Endothelial cell of umbilical vein (primary cell): ENCODE results near the gene ARID2. TPM values are rescaled to one million over a fixed set of nuclear protein-coding genes. Genes with fewer than 3 reads are reported as not detected.

Experiments used
- BruUV-seq: library from RNA; stranded (reverse); fragments of 400-500 nt; replicated peaks from 2 replicates; lab custom pipeline; 2021; lab: Mats Ljungman, UMichigan
- CTCF ChIA-PET: fragments of 300-600, 350-600 bp; sonication (Branson Sonifier 250); formaldehyde crosslinking; loops from one replicate; lab custom pipeline; 2021; ENCODE audit warnings: antibody characterized with exemption, inconsistent platforms; lab: Charles Lee
- POLR2A ChIA-PET: fragments of 300-600, 350-600 bp; sonication (Branson Sonifier 250); formaldehyde crosslinking; loops from one replicate; lab custom pipeline; 2021; ENCODE audit warnings: antibody characterized with exemption, inconsistent platforms; lab: Charles Lee
- DNase-seq: peaks from one replicate; pipeline ENCODE4 v3.0.0-alpha.2; 2011; ENCODE audit warnings: low read depth, low spot score
- FAIRE-seq: peaks from 2 replicates; lab custom pipeline; 2011; peaks lifted over from hg19 to GRCh38; lab: Jason Lieb, UNC
- H2AFZ ChIP-seq: 2 replicates; pipeline ENCODE4 v1.6.0; 2012; ENCODE audit warnings: low read depth, low read length, control low read depth, inconsistent platforms
- H3K27ac ChIP-seq: 2 replicates; pipeline ENCODE4 v1.5.1; 2011; ENCODE audit warnings: low read depth, mild to moderate bottlenecking, control low read depth, low read length, moderate library complexity; ENCODE audit not compliant: insufficient read depth
- H3K27me3 ChIP-seq, 2 experiments: 2 replicates each; pipeline versions ENCODE4 v1.6.0 to v1.6.1; 2011; ENCODE audit warnings: low read length in 2 of 2, mixed read lengths in 1 of 2; ENCODE audit not compliant: control insufficient read depth in 2 of 2, insufficient read depth in 2 of 2
- H3K36me3 ChIP-seq, 2 experiments: 2 replicates in 1 of 2; 3 replicates in 1 of 2; pipeline ENCODE4 v1.5.1; 2011; ENCODE audit warnings: low read length in 2 of 2, mild to moderate bottlenecking in 1 of 2, moderate library complexity in 1 of 2; ENCODE audit not compliant: control insufficient read depth in 2 of 2, insufficient read depth in 2 of 2; ENCODE audit errors: extremely low read depth in 1 of 2
- H3K4me1 ChIP-seq: 3 replicates; pipeline ENCODE4 v1.5.1; 2011; ENCODE audit warnings: mild to moderate bottlenecking, low read length; ENCODE audit not compliant: control insufficient read depth, insufficient read depth; ENCODE audit errors: extremely low read depth
- H3K4me2 ChIP-seq: 2 replicates; pipeline ENCODE4 v1.6.1; 2011; ENCODE audit warnings: low read length, control low read depth, mixed read lengths; ENCODE audit not compliant: insufficient read depth
- H3K4me3 ChIP-seq, 3 experiments: fragments of 200-600 bp in 1 of 3; sonication (generic), shearing (Covaris generic) in 1 of 3; replicated peaks in 1 of 3; 2 replicates each; pipeline ENCODE4 v1.5.1; 2011 to 2016; ENCODE audit warnings: control low read depth in 3 of 3, low read length in 3 of 3, mild to moderate bottlenecking in 2 of 3, inconsistent platforms in 1 of 3, low read depth in 1 of 3, moderate library complexity in 1 of 3; ENCODE audit not compliant: insufficient read depth in 1 of 3
- H3K79me2 ChIP-seq: 2 replicates; pipeline ENCODE4 v1.6.0; 2012; ENCODE audit warnings: low read length, inconsistent platforms; ENCODE audit not compliant: control insufficient read depth, insufficient read depth
- H3K9ac ChIP-seq: replicated peaks from 2 replicates; pipeline ENCODE3; 2011; ENCODE audit warnings: low read length, control low read depth; ENCODE audit not compliant: insufficient read depth; ENCODE audit errors: extremely low read depth
- H3K9me1 ChIP-seq: replicated peaks from 3 replicates; pipeline ENCODE4 v1.6.0; 2011; ENCODE audit warnings: mild to moderate bottlenecking, low read length; ENCODE audit not compliant: control insufficient read depth, insufficient read depth; ENCODE audit errors: extremely low read depth
- H3K9me3 ChIP-seq: replicated peaks from 2 replicates; pipeline ENCODE4 v1.5.1; 2012; ENCODE audit warnings: low read length, inconsistent platforms; ENCODE audit not compliant: control insufficient read depth, insufficient read depth
- H4K20me1 ChIP-seq: replicated peaks from 2 replicates; pipeline ENCODE3; 2011; ENCODE audit warnings: mild to moderate bottlenecking, low read length; ENCODE audit not compliant: control insufficient read depth, insufficient read depth; ENCODE audit errors: extremely low read depth
- EZH2 ChIP-seq: IDR thresholded peaks from 2 replicates; pipeline ENCODE4 v1.6.1; 2012; ENCODE audit warnings: borderline replicate concordance, low read depth, mild to moderate bottlenecking, moderate library complexity, low read length, inconsistent platforms; ENCODE audit not compliant: severe bottlenecking
- FOS ChIP-seq: IDR thresholded peaks from 2 replicates; pipeline ENCODE4 v1.6.1; 2011; ENCODE audit warnings: mild to moderate bottlenecking, low read length, moderate library complexity, borderline replicate concordance; ENCODE audit not compliant: insufficient read depth
- GATA2 ChIP-seq: IDR thresholded peaks from 2 replicates; pipeline ENCODE4 v1.7.0; 2011; ENCODE audit warnings: low read depth, mild to moderate bottlenecking, moderate library complexity, mixed read lengths, low read length; ENCODE audit not compliant: insufficient read length, insufficient read depth
- JUN ChIP-seq: IDR thresholded peaks from 2 replicates; pipeline ENCODE4 v1.6.1; 2011; ENCODE audit warnings: borderline replicate concordance, low read depth; ENCODE audit not compliant: insufficient read length, insufficient read depth
- MYC ChIP-seq: IDR thresholded peaks from one replicate; pipeline ENCODE4 v1.6.1; 2011; ENCODE audit warnings: mild to moderate bottlenecking, low read depth, low read length
- POLR2A ChIP-seq: IDR thresholded peaks from 2 replicates; pipeline ENCODE4 v1.6.1; 2012; ENCODE audit warnings: low read depth, mild to moderate bottlenecking, control low read depth, low read length
- POLR2AphosphoS5 ChIP-seq: IDR thresholded peaks from 2 replicates; pipeline ENCODE4 v1.6.1; 2012; ENCODE audit warnings: low read depth, mild to moderate bottlenecking, control low read depth, low read length, moderate library complexity; ENCODE audit not compliant: insufficient read depth
- dilution Hi-C: fragments of 300-500 bp; cut with MboI; formaldehyde crosslinking; loops from one replicate; pipeline ENCODE4 v1.15.0; 2019; ENCODE audit warnings: low sequenced_read_pairs; ENCODE audit not compliant: extremely low pct_ligation_motif_present
- intact Hi-C: fragments of 100-400 bp; cut with micrococcal nuclease; formaldehyde crosslinking; loops from one replicate; pipeline ENCODE4 v1.10.0; 2022
- polyA plus RNA-seq, 4 experiments: library from polyadenylated mRNA; depleted of rRNA in 3 of 4; stranded (reverse) in 3 of 4; unstranded in 1 of 4; fragments of >200 nt; gene quantifications; 2 replicates each; pipeline versions ENCODE4 v1.2.1 to v1.2.3, GENCODE V29; 2011 to 2012; ENCODE audit warnings: missing spikeins in 1 of 4
- total RNA-seq: library from RNA; stranded (reverse); gene quantifications from 2 replicates; pipeline ENCODE4 v1.2.3, GENCODE V29; 2021
- TF ChIP-seq, protein P1 (sequence below), 2 donors: IDR thresholded peaks; 1 replicate in 1 of 2; 2 replicates in 1 of 2; pipeline ENCODE4 v1.5.1; 2011; ENCODE audit warnings: low read length in 2 of 2, mild to moderate bottlenecking in 2 of 2, moderate library complexity in 2 of 2, control low read depth in 1 of 2, inconsistent platforms in 1 of 2, low read depth in 1 of 2; ENCODE audit not compliant: insufficient read depth in 1 of 2; ENCODE audit errors: extremely low read depth in 1 of 2
- TF ChIP-seq, protein P2 (sequence below): IDR thresholded peaks from 2 replicates; pipeline ENCODE4 v1.6.1; 2011; ENCODE audit not compliant: insufficient read depth, insufficient read length

The ARID2 gene
- total and polyA plus RNA-seq, 2 donors (not counting 3 experiments of a cell fraction or from before 2014, with no cell fraction given) = 10.8 to 26.7 TPM

DNA sequence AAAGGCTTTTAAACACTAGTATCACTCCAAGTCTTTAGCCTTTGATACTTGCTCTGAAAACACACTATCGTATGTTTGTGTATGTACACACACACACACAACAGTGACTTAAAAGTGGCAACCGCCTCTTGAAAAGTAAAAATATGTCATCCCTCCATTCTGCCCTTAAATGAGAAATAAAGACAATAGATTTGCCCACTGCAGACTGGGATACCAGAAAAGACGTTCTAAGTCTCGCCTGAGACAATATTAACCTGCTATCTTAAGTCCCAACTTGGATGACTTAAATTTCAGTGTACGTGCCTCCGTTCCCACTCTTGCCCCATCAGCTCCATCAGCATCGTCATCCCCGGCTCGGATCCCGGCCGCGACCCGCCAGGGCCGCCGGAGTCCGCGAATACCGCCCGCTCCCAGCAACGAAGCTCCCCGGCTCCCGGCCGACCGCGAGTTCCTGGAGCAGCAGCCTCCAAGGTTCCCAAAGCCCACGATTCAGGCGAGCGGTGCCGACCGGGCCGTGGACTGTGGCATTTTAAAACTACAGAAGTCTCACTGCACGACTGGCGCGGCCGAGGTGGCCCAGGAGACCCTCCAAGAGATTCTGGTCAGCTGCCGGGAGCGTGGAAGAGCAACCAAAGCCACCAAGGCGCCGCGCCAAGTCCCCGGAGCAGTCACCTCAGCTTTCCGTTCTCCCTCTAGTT lies 2.8 kb upstream of the ARID2 start:
- no peak for DNase-seq
- Histone ChIP-seq H2AFZ (peak overlapping the region; percentile 72), H3K36me3 (no peaks in the 10 kb centered on the region), H3K4me3 (peak overlapping the region; percentile 71 to 92 (median 73)), H3K4me2 (peak overlapping the region; percentile 86), H3K4me1 (peaks cover 18% of the 10 kb centered on the region), H3K79me2 (peaks cover 47% of the 10 kb centered on the region), H3K27ac (peak overlapping the region; percentile 87), H3K27me3 (no peaks in the 10 kb centered on the region), H3K9me3 (no peaks in the 10 kb centered on the region), H3K9me1 (no peaks in the 10 kb centered on the region), H3K9ac (peak overlapping the region; percentile 93), H4K20me1 (no peaks in the 10 kb centered on the region)
- BruUV-seq = TSS peak; percentile 29
- intact Hi-C loops = loop anchor here (1.0 to 2.0 kb wide), 6 partner anchors 88 to 596 kb away; no protein-coding TSS in a partner anchor
- TF ChIP-seq MYC (no peak), POLR2A (no peak), EZH2 (no peak), GATA2 (no peak)
- POLR2A ChIA-PET = interaction anchor here (0.6 to 1.7 kb wide), 2 partner anchors 183 to 516 kb away, joined by 4 to 6 read pairs; no protein-coding TSS in a partner anchor
- no peak for FAIRE-seq
- dilution Hi-C loops = no loop called here
- CTCF ChIA-PET = interaction anchor here (0.6 to 11.2 kb wide), 24 partner anchors 10 to 556 kb away, joined by 3 to 337 read pairs (median 5); partner anchors contain the start of genes ANO6 and SCAF11

DNA sequence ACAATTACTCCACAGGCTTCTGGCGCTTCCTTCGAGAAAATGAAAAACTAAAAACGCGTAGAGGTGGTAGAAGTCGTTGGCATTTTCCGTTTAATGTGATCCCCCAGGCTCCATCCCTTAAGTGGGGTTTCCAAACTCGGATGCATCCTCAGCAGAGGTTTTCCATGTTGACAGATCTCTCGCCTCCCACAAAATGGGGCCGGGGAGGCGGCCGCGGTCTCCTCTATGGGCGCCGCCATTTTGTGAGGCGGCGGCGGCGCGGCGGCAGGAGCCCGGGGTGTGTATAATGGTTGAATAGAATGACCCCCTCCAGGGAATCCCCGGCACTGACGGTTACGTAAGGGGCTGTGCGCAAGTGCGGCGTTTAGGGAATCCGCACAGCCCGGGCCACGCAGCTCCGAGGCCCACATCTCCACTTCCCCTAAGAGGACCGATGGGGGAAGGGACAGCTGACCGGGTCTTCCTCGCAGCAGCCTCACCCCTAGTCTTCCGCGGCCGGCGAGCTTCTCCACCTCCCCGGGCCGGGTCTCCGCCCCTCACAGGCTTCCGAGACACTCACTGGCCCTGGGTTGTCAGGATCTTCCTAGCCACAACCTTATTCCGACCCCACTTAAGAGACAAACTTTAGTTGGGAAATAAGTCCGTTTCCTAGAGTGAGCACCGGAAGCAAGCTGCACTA lies 2.1 kb upstream of the ARID2 start:
- Histone ChIP-seq H4K20me1 (no peaks in the 10 kb centered on the region), H3K4me2 (peak overlapping the region; percentile 95), H3K9ac (peak overlapping the region; percentile 93), H3K9me3 (no peaks in the 10 kb centered on the region), H3K9me1 (no peaks in the 10 kb centered on the region), H3K27ac (peak overlapping the region; percentile 87), H3K4me3 (peak overlapping the region; percentile 71 to 92 (median 73)), H3K79me2 (peaks cover 51% of the 10 kb centered on the region), H3K4me1 (peaks cover 24% of the 10 kb centered on the region), H3K36me3 (no peaks in the 10 kb centered on the region), H3K27me3 (no peaks in the 10 kb centered on the region), H2AFZ (peak overlapping the region; percentile 82)
- POLR2A ChIA-PET = interaction anchor here (0.6 to 1.7 kb wide), 2 partner anchors 184 to 517 kb away, joined by 4 to 6 read pairs; no protein-coding TSS in a partner anchor
- DNase-seq = peak; percentile 97
- CTCF ChIA-PET = interaction anchor here (0.6 to 11.2 kb wide), 16 partner anchors 18 to 557 kb away, joined by 3 to 337 read pairs (median 5); partner anchors contain the start of genes ANO6 and SCAF11
- dilution Hi-C loops = no loop called here
- FAIRE-seq = peak; percentile 82
- TF ChIP-seq, protein P1, sequence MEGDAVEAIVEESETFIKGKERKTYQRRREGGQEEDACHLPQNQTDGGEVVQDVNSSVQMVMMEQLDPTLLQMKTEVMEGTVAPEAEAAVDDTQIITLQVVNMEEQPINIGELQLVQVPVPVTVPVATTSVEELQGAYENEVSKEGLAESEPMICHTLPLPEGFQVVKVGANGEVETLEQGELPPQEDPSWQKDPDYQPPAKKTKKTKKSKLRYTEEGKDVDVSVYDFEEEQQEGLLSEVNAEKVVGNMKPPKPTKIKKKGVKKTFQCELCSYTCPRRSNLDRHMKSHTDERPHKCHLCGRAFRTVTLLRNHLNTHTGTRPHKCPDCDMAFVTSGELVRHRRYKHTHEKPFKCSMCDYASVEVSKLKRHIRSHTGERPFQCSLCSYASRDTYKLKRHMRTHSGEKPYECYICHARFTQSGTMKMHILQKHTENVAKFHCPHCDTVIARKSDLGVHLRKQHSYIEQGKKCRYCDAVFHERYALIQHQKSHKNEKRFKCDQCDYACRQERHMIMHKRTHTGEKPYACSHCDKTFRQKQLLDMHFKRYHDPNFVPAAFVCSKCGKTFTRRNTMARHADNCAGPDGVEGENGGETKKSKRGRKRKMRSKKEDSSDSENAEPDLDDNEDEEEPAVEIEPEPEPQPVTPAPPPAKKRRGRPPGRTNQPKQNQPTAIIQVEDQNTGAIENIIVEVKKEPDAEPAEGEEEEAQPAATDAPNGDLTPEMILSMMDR (IDR thresholded peaks at IDR 0.05; ENCODE audit: extremely low read depth in 1 of 2, insufficient read depth in 1 of 2, low read depth in 1 of 2, low read length in 2 of 2) = no peak
- TF ChIP-seq POLR2A = peak; percentile 92
- peak; percentile 7 for TF ChIP-seq FOS
- no peak for TF ChIP-seq JUN
- TF ChIP-seq POLR2AphosphoS5 = peak; percentile 82
- no peak for TF ChIP-seq GATA2
- no peak for TF ChIP-seq EZH2
- peak; percentile 31 for TF ChIP-seq MYC
- TF ChIP-seq, protein P2, sequence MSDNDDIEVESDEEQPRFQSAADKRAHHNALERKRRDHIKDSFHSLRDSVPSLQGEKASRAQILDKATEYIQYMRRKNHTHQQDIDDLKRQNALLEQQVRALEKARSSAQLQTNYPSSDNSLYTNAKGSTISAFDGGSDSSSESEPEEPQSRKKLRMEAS = no peak
- intact Hi-C loops = loop anchor here (1.0 to 2.0 kb wide), 6 partner anchors 89 to 597 kb away; no protein-coding TSS in a partner anchor
- no TSS peak for BruUV-seq
